H9 (cell line): ENCODE measurements around the gene ZGLP1. TPM values are rescaled to one million over a fixed set of nuclear protein-coding genes. Genes with fewer than 3 reads are reported as not detected.

Experiments used
- DNase-seq: peaks from one replicate; pipeline ENCODE4 v3.0.0-alpha.2; 2017
- H2AFZ ChIP-seq: one replicate; pipeline ENCODE4 v1.6.1; 2013; ENCODE audit warnings: mild to moderate bottlenecking, low read length, control low read depth, moderate library complexity
- H2AK5ac ChIP-seq: 2 replicates; pipeline ENCODE4 v1.6.1; 2013; ENCODE audit warnings: low read length, control low read depth, mixed read lengths; ENCODE audit not compliant: insufficient read length
- H2BK120ac ChIP-seq: one replicate; pipeline ENCODE4 v1.6.1; 2013; ENCODE audit warnings: low read depth, mild to moderate bottlenecking, low read length, control low read depth, inconsistent platforms; ENCODE audit not compliant: poor library complexity, severe bottlenecking
- H2BK12ac ChIP-seq: 2 replicates; pipeline ENCODE4 v1.6.1; 2013; ENCODE audit warnings: low read length, control low read depth, mixed read lengths, low read depth; ENCODE audit not compliant: insufficient read length
- H2BK15ac ChIP-seq: 2 replicates; pipeline ENCODE4 v1.6.1; 2013; ENCODE audit warnings: low read depth, low read length, control low read depth
- H2BK20ac ChIP-seq: one replicate; pipeline ENCODE4 v1.6.1; 2013; ENCODE audit warnings: low read depth, mild to moderate bottlenecking, low read length, control low read depth, inconsistent platforms; ENCODE audit not compliant: poor library complexity, severe bottlenecking
- H2BK5ac ChIP-seq: 2 replicates; pipeline ENCODE4 v1.6.1; 2013; ENCODE audit warnings: low read length, control low read depth, mixed read lengths; ENCODE audit not compliant: insufficient read length
- H3K14ac ChIP-seq: 2 replicates; pipeline ENCODE4 v1.6.1; 2013; ENCODE audit warnings: low read length, control low read depth; ENCODE audit not compliant: insufficient read depth
- H3K18ac ChIP-seq: 2 replicates; pipeline ENCODE4 v1.6.1; 2013; ENCODE audit warnings: low read depth, mild to moderate bottlenecking, mixed read lengths, low read length, control low read depth; ENCODE audit not compliant: insufficient read length
- H3K23ac ChIP-seq: 2 replicates; pipeline ENCODE4 v1.6.1; 2013; ENCODE audit warnings: low read length, control low read depth, mixed read lengths, low read depth; ENCODE audit not compliant: insufficient read length
- H3K23me2 ChIP-seq: 2 replicates; pipeline ENCODE4 v1.6.1; 2013; ENCODE audit warnings: low read depth, mild to moderate bottlenecking, mixed read lengths, low read length, control low read depth; ENCODE audit not compliant: insufficient read length, poor library complexity, severe bottlenecking
- H3K27ac ChIP-seq: 2 replicates; pipeline ENCODE4 v1.5.1; 2013; ENCODE audit warnings: low read length, control low read depth, mixed read lengths, low read depth; ENCODE audit not compliant: insufficient read length
- H3K27me3 ChIP-seq: 2 replicates; pipeline ENCODE4 v1.6.1; 2013; ENCODE audit warnings: low read length, control low read depth, inconsistent platforms; ENCODE audit not compliant: insufficient read depth
- H3K4ac ChIP-seq: 2 replicates; pipeline ENCODE4 v1.6.1; 2013; ENCODE audit warnings: low read depth, mild to moderate bottlenecking, control low read depth, inconsistent platforms, low read length, moderate library complexity
- H3K4me1 ChIP-seq: 2 replicates; pipeline ENCODE4 v1.6.1; 2013; ENCODE audit warnings: low read length, control low read depth, inconsistent platforms; ENCODE audit not compliant: insufficient read depth
- H3K4me2 ChIP-seq: 2 replicates; pipeline ENCODE4 v1.6.1; 2013; ENCODE audit warnings: low read length, control low read depth, mixed read lengths; ENCODE audit not compliant: insufficient read length, insufficient read depth
- H3K56ac ChIP-seq: 2 replicates; pipeline ENCODE4 v1.6.1; 2013; ENCODE audit warnings: low read depth, mild to moderate bottlenecking, mixed read lengths, low read length, control low read depth; ENCODE audit not compliant: insufficient read length
- H3K79me1 ChIP-seq: 2 replicates; pipeline ENCODE4 v1.6.1; 2013; ENCODE audit warnings: low read depth, mild to moderate bottlenecking, moderate library complexity, low read length, control low read depth, inconsistent platforms; ENCODE audit not compliant: insufficient read depth, poor library complexity, severe bottlenecking
- H3K79me2 ChIP-seq: 2 replicates; pipeline ENCODE4 v1.6.1; 2013; ENCODE audit warnings: low read length, control low read depth, inconsistent platforms; ENCODE audit not compliant: insufficient read depth
- H3K9ac ChIP-seq: 2 replicates; pipeline ENCODE4 v1.6.1; 2013; ENCODE audit warnings: low read length, control low read depth, mixed read lengths; ENCODE audit not compliant: insufficient read length; ENCODE audit errors: extremely low read depth
- H3K9me3 ChIP-seq: one replicate; pipeline ENCODE4 v1.6.1; 2013; ENCODE audit warnings: low read depth, low read length, inconsistent platforms; ENCODE audit not compliant: control insufficient read depth
- H3T11ph ChIP-seq: one replicate; pipeline ENCODE4 v1.6.1; 2013; ENCODE audit warnings: mild to moderate bottlenecking, low read length, control low read depth, inconsistent platforms
- H4K20me1 ChIP-seq: one replicate; pipeline ENCODE4 v1.6.1; 2013; ENCODE audit not compliant: control insufficient read depth, insufficient read length, insufficient read depth
- H4K5ac ChIP-seq: 2 replicates; pipeline ENCODE4 v1.6.1; 2013; ENCODE audit warnings: low read depth, mild to moderate bottlenecking, mixed read lengths, low read length, control low read depth; ENCODE audit not compliant: insufficient read length
- H4K8ac ChIP-seq: replicated peaks from 2 replicates; pipeline ENCODE4 v1.6.1; 2013; ENCODE audit warnings: low read length, control low read depth, mixed read lengths, low read depth; ENCODE audit not compliant: insufficient read length
- H4K91ac ChIP-seq: 2 replicates; pipeline ENCODE4 v1.6.1; 2013; ENCODE audit warnings: low read depth, mild to moderate bottlenecking, moderate library complexity, mixed read lengths, low read length, control low read depth; ENCODE audit not compliant: insufficient read length
- H3K27ac Mint-ChIP-seq, 3 experiments: 2 replicates in 2 of 3; 3 replicates in 1 of 3; pipeline ENCODE4 v1.8.0; 2020 to 2021; ENCODE audit warnings: mixed read lengths in 3 of 3, mild to moderate bottlenecking in 1 of 3, moderate library complexity in 1 of 3
- H3K27me3 Mint-ChIP-seq: 2 replicates; pipeline ENCODE4 v1.8.0; 2021; ENCODE audit warnings: low read depth, mild to moderate bottlenecking, moderate library complexity, mixed read lengths
- H3K36me3 Mint-ChIP-seq, 3 experiments: 2 replicates in 2 of 3; 3 replicates in 1 of 3; pipeline ENCODE4 v1.8.0; 2020 to 2021; ENCODE audit warnings: low read depth in 3 of 3, mixed read lengths in 3 of 3; ENCODE audit not compliant: insufficient read depth in 1 of 3
- H3K4me1 Mint-ChIP-seq, 2 experiments: 2 replicates each; pipeline ENCODE4 v1.8.0; 2020; ENCODE audit warnings: mixed read lengths in 2 of 2
- H3K4me3 Mint-ChIP-seq, 2 experiments: 2 replicates in 1 of 2; 3 replicates in 1 of 2; pipeline ENCODE4 v1.8.0; 2020 to 2021; ENCODE audit warnings: mild to moderate bottlenecking in 2 of 2, mixed read lengths in 2 of 2, moderate library complexity in 1 of 2
- H3K9me3 Mint-ChIP-seq, 2 experiments: 2 replicates in 1 of 2; 3 replicates in 1 of 2; pipeline ENCODE4 v1.8.0; 2020; ENCODE audit warnings: mild to moderate bottlenecking in 2 of 2, mixed read lengths in 2 of 2, moderate library complexity in 1 of 2
- WGBS: extraction: QIAGEN DNeasy Blood & Tissue Kit; methylation state at CpG from one replicate; pipeline ENCODE4 v1.1.7; 2013; ENCODE audit warnings: missing lambda C conversion rate, low lambda C conversion rate, mixed read lengths; ENCODE audit not compliant: insufficient read length; ENCODE audit errors: extremely low coverage; 5-methylcytosine and 5-hydroxymethylcytosine counted together
- total RNA-seq: library from RNA; stranded (reverse); gene quantifications from 2 replicates; pipeline ENCODE4 v1.2.1, GENCODE V29; 2021
- TF ChIP-seq, protein P1 (sequence below): fragments of 200-600 bp; sonication (generic); conservative IDR thresholded peaks from 3 replicates; pipeline ENCODE4 v1.8.0; 2021; ENCODE audit warnings: antibody characterized with exemption, mild to moderate bottlenecking

Gene ZGLP1
- total RNA-seq, 1 experiment from 2014 or later, result 6.9 TPM

DNA sequence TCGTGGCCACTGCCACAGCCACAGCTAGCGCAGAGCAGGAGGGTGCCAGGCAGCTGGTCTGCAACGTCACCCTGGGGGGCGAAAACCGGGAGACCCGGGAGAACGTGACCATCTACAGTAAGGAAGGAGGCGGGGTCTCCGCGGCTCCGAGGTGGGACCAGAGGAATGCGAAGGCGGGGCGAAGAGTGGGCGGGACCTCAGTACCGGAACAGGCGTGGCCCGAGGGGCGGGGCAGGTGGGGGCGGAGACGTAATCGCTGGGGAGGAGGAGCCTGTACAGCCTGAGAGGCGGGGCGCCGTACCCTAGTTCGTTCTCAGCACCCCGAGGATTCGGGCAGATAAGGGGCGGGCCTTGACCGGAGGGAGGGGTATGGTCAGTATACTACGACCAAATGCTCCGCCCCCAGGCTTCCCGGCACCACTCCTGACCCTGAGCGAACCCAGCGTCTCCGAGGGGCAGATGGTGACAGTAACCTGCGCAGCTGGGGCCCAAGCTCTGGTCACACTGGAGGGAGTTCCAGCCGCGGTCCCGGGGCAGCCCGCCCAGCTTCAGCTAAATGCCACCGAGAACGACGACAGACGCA lies 17.3 kb downstream of the ZGLP1 start:
- Histone ChIP-seq H3K27ac (no peak overlapping the region), H3K4ac (no peak overlapping the region), H2BK5ac (no peak overlapping the region), H4K5ac (no peak overlapping the region), H3K27me3 (peaks cover 68% of the 10 kb centered on the region), H3K14ac (no peak overlapping the region), H3K79me1 (no peaks in the 10 kb centered on the region), H4K8ac (no peak overlapping the region), H2BK12ac (no peak overlapping the region), H2AFZ (no peak overlapping the region), H3K23ac (no peak overlapping the region), H3K56ac (no peak overlapping the region), H2BK120ac (no peak overlapping the region), H3K4me1 (no peaks in the 10 kb centered on the region; the same call in 1 of the 2 replicates), H2BK20ac (no peak overlapping the region), H4K20me1 (no peaks in the 10 kb centered on the region), H2BK15ac (no peak overlapping the region), H3T11ph (no peak overlapping the region), H3K4me2 (peak overlapping the region; percentile 92), H4K91ac (no peak overlapping the region), H3K18ac (no peak overlapping the region), H3K9ac (no peak overlapping the region), H2AK5ac (no peak overlapping the region), H3K9me3 (no peaks in the 10 kb centered on the region), H3K23me2 (peaks cover 44% of the 10 kb centered on the region), H3K79me2 (no peaks in the 10 kb centered on the region)
- H3K4me3 Mint-ChIP-seq, result peak overlapping the region; percentile 51 to 92
- H3K9me3 Mint-ChIP-seq, result peaks cover 0 to 5% of the 10 kb centered on the region in 2 experiments; a peak in 3 of 5 replicates
- TF ChIP-seq, protein P1, sequence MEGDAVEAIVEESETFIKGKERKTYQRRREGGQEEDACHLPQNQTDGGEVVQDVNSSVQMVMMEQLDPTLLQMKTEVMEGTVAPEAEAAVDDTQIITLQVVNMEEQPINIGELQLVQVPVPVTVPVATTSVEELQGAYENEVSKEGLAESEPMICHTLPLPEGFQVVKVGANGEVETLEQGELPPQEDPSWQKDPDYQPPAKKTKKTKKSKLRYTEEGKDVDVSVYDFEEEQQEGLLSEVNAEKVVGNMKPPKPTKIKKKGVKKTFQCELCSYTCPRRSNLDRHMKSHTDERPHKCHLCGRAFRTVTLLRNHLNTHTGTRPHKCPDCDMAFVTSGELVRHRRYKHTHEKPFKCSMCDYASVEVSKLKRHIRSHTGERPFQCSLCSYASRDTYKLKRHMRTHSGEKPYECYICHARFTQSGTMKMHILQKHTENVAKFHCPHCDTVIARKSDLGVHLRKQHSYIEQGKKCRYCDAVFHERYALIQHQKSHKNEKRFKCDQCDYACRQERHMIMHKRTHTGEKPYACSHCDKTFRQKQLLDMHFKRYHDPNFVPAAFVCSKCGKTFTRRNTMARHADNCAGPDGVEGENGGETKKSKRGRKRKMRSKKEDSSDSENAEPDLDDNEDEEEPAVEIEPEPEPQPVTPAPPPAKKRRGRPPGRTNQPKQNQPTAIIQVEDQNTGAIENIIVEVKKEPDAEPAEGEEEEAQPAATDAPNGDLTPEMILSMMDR, result no peak
- H3K36me3 Mint-ChIP-seq, result no peaks in the 10 kb centered on the region; a peak in 3 of 7 replicates
- peaks cover 17 to 49% of the 10 kb centered on the region in 2 experiments for H3K4me1 Mint-ChIP-seq
- no CpG with 5 or more reads among the region's 45 CpGs for WGBS
- no peak overlapping the region; a peak in 1 of 7 replicates for H3K27ac Mint-ChIP-seq
- peaks cover 99% of the 10 kb centered on the region for H3K27me3 Mint-ChIP-seq
- DNase-seq, result peak; percentile 96
